ENCODE data around the gene PTPN23. TPM values are rescaled to one million over a fixed set of nuclear protein-coding genes. Genes with fewer than 3 reads are reported as not detected.

PTPN23 gene
- total RNA-seq, 1 donor from 2014 or later, result 30.2 TPM

DNA sequence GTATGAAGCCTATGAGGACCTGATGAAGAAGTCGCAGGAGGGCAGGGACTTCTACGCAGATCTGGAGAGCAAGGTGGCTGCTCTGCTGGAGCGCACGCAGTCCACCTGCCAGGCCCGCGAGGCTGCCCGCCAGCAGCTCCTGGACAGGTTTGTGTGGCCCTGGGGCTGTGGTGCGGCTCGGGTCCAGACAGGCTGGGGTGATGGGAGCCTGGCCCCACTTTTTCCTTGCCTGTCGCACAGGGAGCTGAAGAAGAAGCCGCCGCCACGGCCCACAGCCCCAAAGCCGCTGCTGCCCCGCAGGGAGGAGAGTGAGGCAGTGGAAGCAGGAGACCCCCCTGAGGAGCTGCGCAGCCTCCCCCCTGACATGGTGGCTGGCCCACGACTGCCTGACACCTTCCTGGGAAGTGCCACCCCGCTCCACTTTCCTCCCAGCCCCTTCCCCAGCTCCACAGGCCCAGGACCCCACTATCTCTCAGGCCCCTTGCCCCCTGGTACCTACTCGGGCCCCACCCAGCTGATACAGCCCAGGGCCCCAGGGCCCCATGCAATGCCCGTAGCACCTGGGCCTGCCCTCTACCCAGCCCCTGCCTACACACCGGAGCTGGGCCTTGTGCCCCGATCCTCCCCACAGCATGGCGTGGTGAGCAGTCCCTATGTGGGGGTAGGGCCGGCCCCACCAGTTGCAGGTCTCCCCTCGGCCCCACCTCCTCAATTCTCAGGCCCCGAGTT, 29.0 kb downstream of the PTPN23 start:
- no peaks in the 10 kb centered on the region for H3K27me3 ChIP-seq
- H3K4me1 ChIP-seq, result peaks cover 23% of the 10 kb centered on the region
- H3K36me3 ChIP-seq, result peaks cover 0 to 76% of the 10 kb centered on the region in 2 donors
- H3K27ac ChIP-seq, result no peak overlapping the region
- H3K4me3 ChIP-seq, result no peak overlapping the region
- intact Hi-C loops (cut with DNase I), result no loop called here
- no peak for DNase-seq (ENCODE audit: extremely low spot score in 2 of 2)
- no peaks in the 10 kb centered on the region for H3K9me3 ChIP-seq
- TF ChIP-seq POLR2A (IDR thresholded peaks at IDR 0.05) (no peak), POLR2AphosphoS5 (IDR thresholded peaks at IDR 0.05; ENCODE audit: insufficient read depth in 1 of 2, low read depth in 1 of 2) (no peak)
- TF ChIP-seq, protein P1, sequence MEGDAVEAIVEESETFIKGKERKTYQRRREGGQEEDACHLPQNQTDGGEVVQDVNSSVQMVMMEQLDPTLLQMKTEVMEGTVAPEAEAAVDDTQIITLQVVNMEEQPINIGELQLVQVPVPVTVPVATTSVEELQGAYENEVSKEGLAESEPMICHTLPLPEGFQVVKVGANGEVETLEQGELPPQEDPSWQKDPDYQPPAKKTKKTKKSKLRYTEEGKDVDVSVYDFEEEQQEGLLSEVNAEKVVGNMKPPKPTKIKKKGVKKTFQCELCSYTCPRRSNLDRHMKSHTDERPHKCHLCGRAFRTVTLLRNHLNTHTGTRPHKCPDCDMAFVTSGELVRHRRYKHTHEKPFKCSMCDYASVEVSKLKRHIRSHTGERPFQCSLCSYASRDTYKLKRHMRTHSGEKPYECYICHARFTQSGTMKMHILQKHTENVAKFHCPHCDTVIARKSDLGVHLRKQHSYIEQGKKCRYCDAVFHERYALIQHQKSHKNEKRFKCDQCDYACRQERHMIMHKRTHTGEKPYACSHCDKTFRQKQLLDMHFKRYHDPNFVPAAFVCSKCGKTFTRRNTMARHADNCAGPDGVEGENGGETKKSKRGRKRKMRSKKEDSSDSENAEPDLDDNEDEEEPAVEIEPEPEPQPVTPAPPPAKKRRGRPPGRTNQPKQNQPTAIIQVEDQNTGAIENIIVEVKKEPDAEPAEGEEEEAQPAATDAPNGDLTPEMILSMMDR (IDR thresholded peaks at IDR 0.05), result no peak

DNA sequence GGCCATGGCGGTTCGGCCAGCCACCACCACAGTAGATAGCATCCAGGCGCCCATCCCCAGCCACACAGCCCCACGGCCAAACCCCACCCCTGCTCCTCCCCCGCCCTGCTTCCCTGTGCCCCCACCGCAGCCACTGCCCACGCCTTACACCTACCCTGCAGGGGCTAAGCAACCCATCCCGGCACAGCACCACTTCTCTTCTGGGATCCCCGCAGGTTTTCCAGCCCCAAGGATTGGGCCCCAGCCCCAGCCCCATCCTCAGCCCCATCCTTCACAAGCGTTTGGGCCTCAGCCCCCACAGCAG, 29.5 kb downstream of the PTPN23 start:
- intact Hi-C loops (cut with DNase I), result no loop called here
- Histone ChIP-seq H3K36me3 (peaks cover 0 to 80% of the 10 kb centered on the region in 2 donors), H3K27ac (no peak overlapping the region), H3K27me3 (no peaks in the 10 kb centered on the region), H3K4me1 (peaks cover 18% of the 10 kb centered on the region), H3K4me3 (no peak overlapping the region), H3K9me3 (no peaks in the 10 kb centered on the region)
- no peak for DNase-seq (ENCODE audit: extremely low spot score in 2 of 2)
- TF ChIP-seq, protein P1 (IDR thresholded peaks at IDR 0.05), result no peak
- no peak for TF ChIP-seq POLR2A (IDR thresholded peaks at IDR 0.05)
- TF ChIP-seq POLR2AphosphoS5 (IDR thresholded peaks at IDR 0.05; ENCODE audit: insufficient read depth in 1 of 2, low read depth in 1 of 2), result no peak

DNA sequence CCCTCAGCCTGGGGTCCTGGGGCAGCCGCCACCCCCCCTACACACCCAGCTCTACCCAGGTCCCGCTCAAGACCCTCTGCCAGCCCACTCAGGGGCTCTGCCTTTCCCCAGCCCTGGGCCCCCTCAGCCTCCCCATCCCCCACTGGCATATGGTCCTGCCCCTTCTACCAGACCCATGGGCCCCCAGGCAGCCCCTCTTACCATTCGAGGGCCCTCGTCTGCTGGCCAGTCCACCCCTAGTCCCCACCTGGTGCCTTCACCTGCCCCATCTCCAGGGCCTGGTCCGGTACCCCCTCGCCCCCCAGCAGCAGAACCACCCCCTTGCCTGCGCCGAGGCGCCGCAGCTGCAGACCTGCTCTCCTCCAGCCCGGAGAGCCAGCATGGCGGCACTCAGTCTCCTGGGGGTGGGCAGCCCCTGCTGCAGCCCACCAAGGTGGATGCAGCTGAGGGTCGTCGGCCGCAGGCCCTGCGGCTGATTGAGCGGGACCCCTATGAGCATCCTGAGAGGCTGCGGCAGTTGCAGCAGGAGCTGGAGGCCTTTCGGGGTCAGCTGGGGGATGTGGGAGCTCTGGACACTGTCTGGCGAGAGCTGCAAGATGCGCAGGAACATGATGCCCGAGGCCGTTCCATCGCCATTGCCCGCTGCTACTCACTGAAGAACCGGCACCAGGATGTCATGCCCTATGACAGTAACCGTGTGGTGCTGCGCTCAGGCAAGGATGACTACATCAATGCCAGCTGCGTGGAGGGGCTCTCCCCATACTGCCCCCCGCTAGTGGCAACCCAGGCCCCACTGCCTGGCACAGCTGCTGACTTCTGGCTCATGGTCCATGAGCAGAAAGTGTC, 30.2 kb downstream of the PTPN23 start:
- intact Hi-C loops (cut with DNase I), result no loop called here
- Histone ChIP-seq H3K4me1 (peaks cover 12% of the 10 kb centered on the region), H3K4me3 (no peak overlapping the region), H3K27ac (no peak overlapping the region), H3K27me3 (no peaks in the 10 kb centered on the region), H3K9me3 (no peaks in the 10 kb centered on the region), H3K36me3 (peaks cover 0 to 80% of the 10 kb centered on the region in 2 donors)
- TF ChIP-seq POLR2A (IDR thresholded peaks at IDR 0.05) (no peak), POLR2AphosphoS5 (IDR thresholded peaks at IDR 0.05; ENCODE audit: insufficient read depth in 1 of 2, low read depth in 1 of 2) (no peak)
- TF ChIP-seq, protein P1 (IDR thresholded peaks at IDR 0.05), result no peak
- no peak for DNase-seq (ENCODE audit: extremely low spot score in 2 of 2)

DNA sequence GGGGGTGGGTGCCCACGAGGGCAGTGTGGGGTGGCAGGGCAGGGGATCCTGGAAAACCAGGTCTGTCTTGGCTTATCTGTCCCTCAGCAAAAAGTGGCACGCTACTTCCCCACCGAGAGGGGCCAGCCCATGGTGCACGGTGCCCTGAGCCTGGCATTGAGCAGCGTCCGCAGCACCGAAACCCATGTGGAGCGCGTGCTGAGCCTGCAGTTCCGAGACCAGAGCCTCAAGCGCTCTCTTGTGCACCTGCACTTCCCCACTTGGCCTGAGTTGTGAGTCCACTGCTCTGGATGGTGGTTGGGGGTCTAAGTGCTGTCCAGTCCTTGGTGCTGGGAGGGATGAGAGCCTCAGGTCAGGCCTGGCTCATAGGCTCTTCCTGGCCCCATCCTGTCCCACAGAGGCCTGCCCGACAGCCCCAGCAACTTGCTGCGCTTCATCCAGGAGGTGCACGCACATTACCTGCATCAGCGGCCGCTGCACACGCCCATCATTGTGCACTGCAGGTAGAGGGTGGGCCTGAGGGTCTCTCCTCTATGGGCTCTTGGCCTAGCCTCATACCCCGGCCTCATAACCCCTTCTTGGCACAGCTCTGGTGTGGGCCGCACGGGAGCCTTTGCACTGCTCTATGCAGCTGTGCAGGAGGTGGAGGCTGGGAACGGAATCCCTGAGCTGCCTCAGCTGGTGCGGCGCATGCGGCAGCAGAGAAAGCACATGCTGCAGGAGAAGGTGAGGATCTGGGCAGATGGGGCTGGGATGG, 31.1 kb downstream of the PTPN23 start:
- Histone ChIP-seq H3K9me3 (no peaks in the 10 kb centered on the region), H3K27ac (no peak overlapping the region), H3K4me3 (no peak overlapping the region), H3K36me3 (peaks cover 0 to 76% of the 10 kb centered on the region in 2 donors), H3K4me1 (peaks cover 3% of the 10 kb centered on the region), H3K27me3 (no peaks in the 10 kb centered on the region)
- intact Hi-C loops (cut with DNase I), result no loop called here
- no peak for DNase-seq (ENCODE audit: extremely low spot score in 2 of 2)
- TF ChIP-seq POLR2A (IDR thresholded peaks at IDR 0.05) (no peak), POLR2AphosphoS5 (IDR thresholded peaks at IDR 0.05; ENCODE audit: insufficient read depth in 1 of 2, low read depth in 1 of 2) (no peak)
- TF ChIP-seq, protein P1 (IDR thresholded peaks at IDR 0.05), result no peak

Measured in vagina (tissue), 2 donors.